ENCODE results near the gene KIFBP.

GRCh38 chr10:68955355-68955831 lies 33.2 kb upstream of the KIFBP start:
- TF ChIP-seq POLR2A (IDR thresholded peaks at IDR 0.05; ENCODE audit: low read depth, low read length) (no peak), POLR2AphosphoS5 (IDR thresholded peaks at IDR 0.05; ENCODE audit: low read depth, low read length) (no peak), TAF1 (IDR thresholded peaks at IDR 0.05; ENCODE audit: low read depth, low read length) (no peak)
